GM11168 (cell line): Measurements from ENCODE around the gene NFIC.
"Not testable (repeated sequence)": the region's sequence is repeated elsewhere in the genome, so short reads cannot be mapped to it uniquely, and the experiment has no call there.

Source experiments
- in situ Hi-C: fragments of 300-500 bp; cut with MboI; formaldehyde crosslinking; loops from one replicate; pipeline ENCODE4 v1.12.0; 2022; ENCODE audit warnings: low sequenced_read_pairs; ENCODE audit not compliant: unreplicated experiment

The NFIC gene

GRCh38 chr19:3370214-3370720 lies 3.9 kb downstream of the NFIC start:
- in situ Hi-C loops, result no loop called here

DNA sequence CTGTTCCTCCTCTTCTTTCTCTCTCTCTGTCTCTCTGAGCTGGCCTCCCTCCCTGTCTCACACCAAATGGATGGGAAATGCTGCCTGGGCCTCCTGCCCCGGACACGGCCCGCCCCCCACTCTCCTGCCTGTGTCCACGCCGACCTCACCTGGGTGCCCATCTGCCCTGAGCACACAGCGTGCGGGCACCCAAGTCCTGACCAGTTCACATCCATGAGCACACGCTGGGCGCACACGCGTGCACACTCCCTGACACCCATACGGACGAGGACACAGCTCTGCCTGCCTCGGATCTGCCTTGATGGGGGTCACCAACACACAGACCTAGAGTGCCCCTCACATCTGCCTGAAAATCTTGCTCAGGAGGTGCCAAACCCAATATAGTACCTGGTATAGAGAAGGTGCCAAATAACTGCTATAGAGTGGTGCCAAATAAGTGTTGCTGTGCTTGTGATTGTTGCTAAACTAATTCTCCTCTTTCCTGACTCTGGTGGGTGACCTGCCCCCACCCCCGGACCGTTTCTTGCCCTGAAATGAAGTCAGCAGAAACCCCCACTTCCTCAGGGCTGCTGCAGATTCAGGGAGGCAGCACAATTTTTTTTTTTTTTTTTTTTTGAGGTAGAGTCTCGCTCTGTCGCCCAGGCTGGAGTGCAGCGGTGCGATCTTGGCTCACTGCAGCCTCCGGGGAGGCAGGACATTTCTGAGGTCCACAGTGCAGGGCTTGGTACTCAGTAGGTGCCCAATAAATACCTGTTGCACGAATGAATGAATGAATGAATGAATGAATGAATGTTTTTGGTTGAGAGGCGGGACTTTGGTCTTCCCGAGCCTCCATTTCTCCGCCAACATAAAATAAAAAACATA lies 4.6 kb downstream of the NFIC start:
- in situ Hi-C loops, result no loop called here

- in situ Hi-C loops, result no loop called here
These were observed 6.0 kb downstream of the NFIC start for GRCh38 chr19:3372413-3372812.

DNA sequence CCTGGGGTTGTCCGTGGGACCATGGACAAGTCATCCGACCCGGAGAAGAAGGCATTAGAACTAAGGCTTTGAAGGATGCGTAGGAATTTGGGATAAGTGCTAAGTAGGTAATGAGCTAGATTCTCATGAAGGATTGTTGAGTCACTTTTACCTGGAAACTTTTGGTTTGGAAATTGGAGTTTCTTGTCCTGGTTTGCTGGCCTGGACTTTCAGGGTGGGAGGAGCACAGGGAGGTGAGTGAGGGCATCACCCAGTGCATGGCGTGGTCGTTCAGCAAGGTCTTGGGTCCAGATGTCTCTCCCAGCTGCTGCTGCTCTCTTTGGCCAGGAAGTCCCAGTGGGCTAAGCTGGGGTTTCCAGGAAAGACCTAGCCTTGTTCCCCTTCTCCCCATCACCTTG lies 7.6 kb downstream of the NFIC start:
- in situ Hi-C loops, result no loop called here

DNA sequence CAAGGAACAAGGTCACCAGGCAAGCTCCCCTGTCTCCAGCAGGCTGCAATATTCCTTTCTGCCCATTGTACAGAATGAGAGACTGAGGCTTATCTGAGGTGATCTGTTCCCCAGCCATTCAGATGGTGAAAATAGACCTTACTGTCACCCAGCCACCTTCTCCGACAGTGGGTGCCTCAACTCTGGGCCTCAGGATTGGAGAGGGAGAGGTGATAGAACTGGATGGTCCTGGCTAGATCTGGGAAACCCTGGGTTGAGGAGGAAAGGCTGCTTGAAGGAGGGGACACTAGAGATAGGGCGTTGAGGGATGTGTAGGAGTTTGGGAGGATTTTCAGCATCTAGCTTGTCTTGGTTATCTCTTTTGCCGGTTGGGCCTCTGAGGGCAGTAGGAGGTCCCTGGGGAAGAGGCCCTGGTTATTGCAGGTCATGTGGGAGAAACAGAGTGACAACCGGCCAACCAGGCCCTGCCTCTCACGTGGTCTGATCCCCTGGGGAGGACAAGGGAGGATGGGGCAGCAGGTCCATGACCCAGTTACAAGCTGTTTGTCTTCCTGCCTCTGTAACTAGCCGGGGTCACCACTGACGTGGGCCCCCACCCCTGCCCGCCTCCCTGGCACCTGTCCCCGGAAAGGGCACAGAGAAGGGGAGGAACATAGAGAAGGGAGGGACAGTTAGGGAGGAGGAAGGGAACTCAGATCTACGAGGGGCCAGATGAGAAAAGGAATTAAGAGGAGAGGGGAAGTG lies 8.2 kb downstream of the NFIC start:
- in situ Hi-C loops, result no loop called here

GRCh38 chr19:3375221-3376090 lies 9.1 kb downstream of the NFIC start:
- in situ Hi-C loops, result no loop called here

DNA sequence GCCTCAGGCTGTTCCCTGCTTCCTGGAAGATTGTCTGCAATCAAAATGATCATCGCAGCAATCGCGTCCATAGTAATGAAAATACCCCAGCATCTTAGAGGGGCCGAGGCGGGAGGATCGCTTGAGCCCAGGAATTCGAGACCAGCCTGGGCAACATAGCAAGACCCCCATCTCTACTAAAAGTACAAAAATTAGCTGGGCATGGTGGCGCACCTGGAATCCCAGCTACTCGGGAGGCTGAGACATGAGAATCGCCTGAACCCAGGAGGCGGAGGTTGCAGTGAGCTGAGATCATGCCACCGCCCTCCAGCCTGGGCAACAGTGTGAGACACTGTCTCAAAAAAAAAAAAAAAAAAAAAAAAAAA lies 9.7 kb downstream of the NFIC start:
- in situ Hi-C loops, result not testable (repeated sequence)

DNA sequence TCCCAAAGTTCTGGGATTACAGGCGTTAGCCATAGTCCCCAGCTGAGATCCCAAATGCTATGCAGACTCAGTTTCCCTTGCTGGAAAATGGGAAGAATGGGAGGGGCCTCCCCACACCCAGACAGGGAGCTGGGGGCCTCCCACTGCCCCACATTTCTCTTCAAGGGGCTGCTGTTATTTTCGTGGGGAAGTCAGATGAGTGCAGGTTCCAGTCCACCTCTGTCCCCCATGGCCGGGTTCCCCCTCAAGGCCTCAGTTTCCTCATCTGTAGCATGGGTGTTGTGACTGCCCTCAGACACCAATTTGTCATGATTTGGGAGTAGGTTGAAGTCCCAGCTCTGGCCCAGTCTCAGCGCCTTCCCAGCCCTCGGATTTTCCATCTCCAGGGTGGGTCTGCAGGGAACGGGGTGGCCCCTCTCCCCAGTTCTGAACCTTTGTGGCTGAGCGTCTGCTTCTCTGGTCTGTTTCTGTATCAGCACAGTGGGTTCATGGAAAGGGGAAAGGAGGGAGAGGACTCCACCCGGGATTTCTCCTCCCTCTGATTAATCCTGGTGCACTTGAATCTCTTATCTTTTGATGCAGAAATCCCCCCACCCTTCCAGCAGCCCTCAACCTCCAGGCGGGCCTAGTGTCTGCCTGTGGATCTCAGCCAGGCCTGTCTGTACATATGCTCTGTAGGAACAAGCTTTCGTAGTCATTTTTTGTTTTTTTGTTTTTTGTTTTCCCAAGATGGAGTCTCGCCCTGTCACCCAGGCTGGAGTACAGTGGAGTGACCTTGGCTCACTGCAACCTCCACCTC lies 12.2 kb downstream of the NFIC start:
- in situ Hi-C loops, result no loop called here

DNA sequence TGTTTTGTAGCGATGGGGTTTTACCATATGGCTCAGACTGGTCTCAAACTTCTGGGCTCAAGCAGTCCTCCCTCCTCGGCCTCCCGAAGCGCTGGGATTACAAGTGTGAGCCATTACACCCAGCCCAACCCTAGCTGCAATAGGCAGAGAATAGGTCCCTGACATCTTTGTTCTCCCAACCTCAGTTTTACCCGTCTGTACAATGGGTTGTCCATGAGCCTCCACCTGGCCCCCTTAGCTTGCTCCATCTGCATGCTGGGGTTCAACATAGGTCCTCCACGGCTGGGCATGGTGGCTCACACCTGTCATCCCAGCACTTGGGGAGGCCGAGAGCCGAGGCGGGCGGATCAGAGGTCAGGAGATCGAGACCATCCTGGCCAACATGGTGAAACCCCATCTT lies 14.4 kb downstream of the NFIC start:
- in situ Hi-C loops, result no loop called here

GRCh38 chr19:3381701-3382372 lies 15.5 kb downstream of the NFIC start:
- in situ Hi-C loops, result no loop called here

DNA sequence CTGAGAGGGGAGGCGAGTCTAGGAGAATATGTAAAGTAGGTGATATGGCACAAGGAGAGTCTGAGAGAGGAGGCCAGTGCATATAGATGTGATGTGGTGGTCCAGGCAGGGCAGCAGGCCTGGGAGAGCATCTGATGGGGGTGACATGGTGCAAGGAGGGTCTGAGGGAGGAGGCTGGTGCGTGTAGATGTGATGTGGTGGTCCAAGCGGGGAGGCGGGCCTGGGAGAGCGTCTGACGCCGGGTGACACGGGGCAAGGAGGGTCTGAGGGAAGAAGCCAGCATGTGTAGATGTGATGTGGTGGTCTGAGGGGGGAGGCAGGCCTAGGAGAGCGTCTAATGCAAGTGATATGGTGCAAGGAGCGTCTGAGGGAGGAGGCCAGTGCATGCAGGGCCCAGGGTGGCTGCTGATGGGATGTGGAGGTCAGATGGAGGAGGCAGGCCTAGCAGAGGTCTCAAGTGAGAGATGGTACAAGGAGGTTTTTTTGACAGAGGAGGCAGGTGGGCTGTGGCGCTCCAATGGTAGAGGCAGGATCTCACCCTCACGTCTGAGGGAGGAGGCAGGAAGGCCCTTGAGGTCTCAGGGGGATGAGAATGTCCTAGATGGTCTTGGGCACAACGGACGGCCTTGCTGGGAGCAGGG lies 16.2 kb downstream of the NFIC start:
- in situ Hi-C loops, result no loop called here

- in situ Hi-C loops, result no loop called here
These were observed 16.8 kb downstream of the NFIC start for GRCh38 chr19:3383121-3383722.

DNA sequence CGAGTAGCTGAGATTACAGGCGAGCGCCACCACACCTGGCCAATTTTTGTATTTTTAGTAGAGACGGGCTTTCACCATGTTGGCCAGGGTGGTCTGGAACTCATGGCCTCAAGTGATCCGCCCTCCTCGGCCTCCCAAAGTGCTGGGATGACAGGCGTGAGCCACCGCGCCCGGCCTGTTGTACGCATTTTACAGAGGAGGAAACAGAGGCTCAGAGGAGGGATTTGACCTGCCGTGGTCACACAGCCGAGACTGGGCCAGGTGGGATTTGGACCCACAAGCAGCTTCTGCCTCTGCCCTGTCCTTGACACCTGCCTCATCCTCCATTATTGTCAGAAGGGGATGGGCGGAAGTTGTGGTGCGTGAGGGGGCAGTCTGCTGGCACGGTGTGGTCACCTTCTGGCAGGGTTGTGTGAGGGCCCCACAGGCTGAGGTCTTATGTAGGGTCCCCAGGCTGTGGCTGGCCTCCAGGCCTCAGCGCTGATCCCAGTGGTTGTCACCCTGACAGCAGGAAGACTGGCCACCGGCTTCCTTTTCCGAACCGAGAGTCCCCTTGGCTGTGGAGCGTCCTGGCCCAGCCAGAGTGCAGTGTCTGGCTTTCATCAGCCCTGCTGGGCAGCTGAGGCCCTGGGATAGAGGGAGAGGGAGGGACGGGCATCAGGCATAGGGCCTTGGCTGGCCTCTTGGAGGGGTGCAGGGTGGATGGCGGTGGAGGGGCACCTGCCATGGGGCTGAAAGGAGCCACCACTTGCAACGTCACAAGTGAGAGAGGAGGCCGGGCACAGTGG lies 20.3 kb downstream of the NFIC start:
- in situ Hi-C loops, result no loop called here

- in situ Hi-C loops, result no loop called here
These were observed 21.5 kb downstream of the NFIC start for GRCh38 chr19:3387645-3388589.

- in situ Hi-C loops, result no loop called here
These were observed 23.0 kb downstream of the NFIC start for GRCh38 chr19:3389446-3389778.

DNA sequence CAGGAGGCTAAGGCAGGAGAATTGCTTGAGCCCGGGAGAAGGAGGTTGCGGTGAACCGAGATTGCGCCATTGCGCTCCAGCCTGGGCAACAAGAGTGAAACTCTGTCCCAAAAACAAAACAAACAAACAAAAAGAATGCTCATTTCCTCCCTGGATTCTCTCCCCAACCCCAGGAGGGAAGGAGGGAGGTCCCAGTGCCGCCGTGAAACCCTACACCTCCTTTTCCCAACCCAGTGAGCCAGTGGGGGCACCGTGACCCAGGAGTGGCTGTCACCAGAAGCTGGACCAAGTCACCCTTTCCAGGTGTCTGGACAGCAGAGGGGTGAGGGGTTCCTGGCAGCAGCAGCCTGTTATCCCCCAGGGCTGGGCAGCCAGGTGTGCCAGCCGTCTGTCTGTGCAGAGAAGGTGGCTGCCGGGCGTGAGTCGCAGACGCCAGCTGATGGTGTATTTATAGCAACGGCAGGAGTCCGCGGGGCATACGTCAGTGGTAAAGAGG lies 23.5 kb downstream of the NFIC start:
- in situ Hi-C loops, result no loop called here
